PFSK-1 (cell line): Measurements from ENCODE around the gene KIF3B.

Experiments
- POLR2AphosphoS5 ChIP-seq: IDR thresholded peaks from 2 replicates; pipeline ENCODE4 v1.6.1; 2012; ENCODE audit warnings: low read depth, mild to moderate bottlenecking, control low read depth, low read length, moderate library complexity
- SIN3A ChIP-seq: IDR thresholded peaks from 2 replicates; pipeline ENCODE4 v1.6.1; 2012; ENCODE audit warnings: mild to moderate bottlenecking, low read length, moderate library complexity, borderline replicate concordance; ENCODE audit not compliant: insufficient read depth
- TF ChIP-seq, protein P1 (sequence below), 2 experiments: IDR thresholded peaks; 2 replicates each; pipeline versions ENCODE4 v1.6.1 to v1.8.0; 2011 to 2012; ENCODE audit warnings: low read depth in 2 of 2, low read length in 2 of 2, control low read depth in 1 of 2, inconsistent platforms in 1 of 2, mild to moderate bottlenecking in 1 of 2, moderate library complexity in 1 of 2; ENCODE audit not compliant: insufficient read depth in 1 of 2

DNA sequence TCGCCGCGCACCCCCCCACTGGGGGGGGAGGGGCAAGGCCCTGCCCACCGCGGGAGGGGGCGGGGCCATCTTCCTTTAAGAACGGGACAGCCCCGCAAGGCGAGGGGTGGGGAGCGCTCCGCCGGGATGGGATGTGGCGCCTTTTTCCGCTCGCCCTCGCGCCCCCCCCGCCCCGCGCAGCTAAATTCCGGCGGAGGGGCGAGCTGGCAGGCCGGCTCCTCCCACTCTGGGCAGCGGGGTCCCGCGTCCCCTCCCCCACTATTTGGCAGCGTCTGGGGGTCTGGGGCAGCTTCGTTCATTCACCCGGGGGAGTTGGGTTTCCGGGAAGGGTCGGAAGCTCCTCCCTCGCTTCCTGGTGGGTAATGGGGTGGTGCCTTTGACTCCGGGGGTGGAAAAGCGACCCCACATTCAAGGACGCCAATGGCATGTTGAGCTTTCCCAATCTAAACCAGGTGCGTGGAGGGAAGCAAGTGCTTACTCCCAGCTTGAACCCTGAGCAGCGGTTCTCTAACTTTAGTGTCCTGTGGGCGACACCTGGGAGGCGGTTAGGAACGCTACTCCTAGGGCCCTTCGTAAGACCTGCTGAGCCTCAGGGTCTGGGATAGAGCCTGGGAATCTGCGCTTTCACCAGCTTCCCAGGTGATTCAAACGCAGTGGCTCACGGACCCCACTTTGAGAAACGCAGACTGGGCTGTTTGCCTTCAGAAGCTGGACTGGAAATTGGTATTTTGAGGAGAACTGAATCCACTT lies 81.6 kb downstream of the KIF3B start:
- TF ChIP-seq POLR2AphosphoS5 (no peak), SIN3A (peak; percentile 30; the same call in 1 of the 2 replicates)
- TF ChIP-seq, protein P1, sequence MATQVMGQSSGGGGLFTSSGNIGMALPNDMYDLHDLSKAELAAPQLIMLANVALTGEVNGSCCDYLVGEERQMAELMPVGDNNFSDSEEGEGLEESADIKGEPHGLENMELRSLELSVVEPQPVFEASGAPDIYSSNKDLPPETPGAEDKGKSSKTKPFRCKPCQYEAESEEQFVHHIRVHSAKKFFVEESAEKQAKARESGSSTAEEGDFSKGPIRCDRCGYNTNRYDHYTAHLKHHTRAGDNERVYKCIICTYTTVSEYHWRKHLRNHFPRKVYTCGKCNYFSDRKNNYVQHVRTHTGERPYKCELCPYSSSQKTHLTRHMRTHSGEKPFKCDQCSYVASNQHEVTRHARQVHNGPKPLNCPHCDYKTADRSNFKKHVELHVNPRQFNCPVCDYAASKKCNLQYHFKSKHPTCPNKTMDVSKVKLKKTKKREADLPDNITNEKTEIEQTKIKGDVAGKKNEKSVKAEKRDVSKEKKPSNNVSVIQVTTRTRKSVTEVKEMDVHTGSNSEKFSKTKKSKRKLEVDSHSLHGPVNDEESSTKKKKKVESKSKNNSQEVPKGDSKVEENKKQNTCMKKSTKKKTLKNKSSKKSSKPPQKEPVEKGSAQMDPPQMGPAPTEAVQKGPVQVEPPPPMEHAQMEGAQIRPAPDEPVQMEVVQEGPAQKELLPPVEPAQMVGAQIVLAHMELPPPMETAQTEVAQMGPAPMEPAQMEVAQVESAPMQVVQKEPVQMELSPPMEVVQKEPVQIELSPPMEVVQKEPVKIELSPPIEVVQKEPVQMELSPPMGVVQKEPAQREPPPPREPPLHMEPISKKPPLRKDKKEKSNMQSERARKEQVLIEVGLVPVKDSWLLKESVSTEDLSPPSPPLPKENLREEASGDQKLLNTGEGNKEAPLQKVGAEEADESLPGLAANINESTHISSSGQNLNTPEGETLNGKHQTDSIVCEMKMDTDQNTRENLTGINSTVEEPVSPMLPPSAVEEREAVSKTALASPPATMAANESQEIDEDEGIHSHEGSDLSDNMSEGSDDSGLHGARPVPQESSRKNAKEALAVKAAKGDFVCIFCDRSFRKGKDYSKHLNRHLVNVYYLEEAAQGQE (IDR thresholded peaks at IDR 0.05; ENCODE audit: insufficient read depth in 1 of 2, low read depth in 2 of 2, low read length in 2 of 2) = no peak
